ENCODE measurements around the gene TMEM186. TPM values are rescaled to one million over a fixed set of nuclear protein-coding genes. Genes with fewer than 3 reads are reported as not detected.
"Not testable (repeated sequence)": the region's sequence is repeated elsewhere in the genome, so short reads cannot be mapped to it uniquely, and the experiment has no call there.

The TMEM186 gene
- total RNA-seq: 10 to 100 TPM; 14.0 to 16.1 TPM

GRCh38 chr16:8797364-8798173 is at the start of gene TMEM186, which contains the start of gene PMM2:
TSS of gene TMEM186 (minus strand) at chr16:8797639. CDS start at chr16:8797614, 25 bp downstream.
TSS of gene PMM2 (plus strand) at chr16:8797839. CDS start at chr16:8797883, 44 bp downstream.
- H3K36me3 Mint-ChIP-seq: peaks cover 20% of the 10 kb centered on the region
- CTCF ChIA-PET: interaction anchor here (0.8 to 3.1 kb wide), 6 partner anchors 12 to 83 kb away, joined by 3 to 10 read pairs (median 4); partner anchors contain the start of gene CARHSP1
- H3K27ac Mint-ChIP-seq: peak within 1 kb of the TSS; percentile 91
- peak within 1 kb of the TSS; percentile 91 for H3K4me3 Mint-ChIP-seq
- H3K9me3 Mint-ChIP-seq (ENCODE audit: low read depth): no peaks in the 10 kb centered on the region
- H3K27me3 Mint-ChIP-seq: no peaks in the 10 kb centered on the region
- peaks cover 44% of the 10 kb centered on the region for H3K4me1 Mint-ChIP-seq
- DNase-seq (peak; percentile 98), ATAC-seq (peak; percentile 92)

- Mint-ChIP-seq H3K36me3 (peaks cover 20% of the 10 kb centered on the region), H3K27ac (no peak overlapping the region), H3K4me3 (no peak overlapping the region), H3K4me1 (peaks cover 18% of the 10 kb centered on the region), H3K9me3 (ENCODE audit: low read depth) (no peaks in the 10 kb centered on the region), H3K27me3 (no peaks in the 10 kb centered on the region)
- no peak for DNase-seq
- no peak for ATAC-seq
- CTCF ChIA-PET: no interaction called here
Observed at GRCh38 chr16:8847145-8847544, 49.7 kb upstream of the TMEM186 start.

DNA sequence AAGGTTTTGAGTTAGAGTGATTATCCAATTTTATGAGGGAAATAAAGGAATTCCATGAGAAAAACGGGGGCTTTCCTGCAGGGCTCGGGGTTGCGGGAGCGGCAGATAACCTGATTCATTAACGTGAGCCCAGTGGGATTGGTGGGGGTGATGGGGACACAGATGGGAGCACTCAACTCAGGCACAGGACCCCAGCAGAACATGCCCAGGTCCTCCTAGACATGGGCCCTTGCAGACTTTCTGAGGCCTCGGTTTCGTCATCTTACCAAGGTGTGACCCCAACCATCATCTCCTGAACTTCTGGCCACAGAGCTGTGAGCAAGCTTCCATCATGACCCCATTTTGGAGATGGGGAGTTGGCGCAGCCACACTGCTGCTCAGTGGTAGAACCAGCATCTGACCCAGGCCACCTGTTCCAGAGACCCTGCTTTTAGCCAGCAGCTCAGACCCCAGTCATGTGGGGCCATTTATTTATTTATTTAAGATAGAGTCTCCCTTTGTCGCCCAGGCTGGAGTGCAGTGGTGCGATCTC is 49.0 kb upstream of the TMEM186 start:
- CTCF ChIA-PET: no interaction called here
- no peaks in the 10 kb centered on the region for H3K27me3 Mint-ChIP-seq
- peaks cover 15% of the 10 kb centered on the region for H3K4me1 Mint-ChIP-seq
- no peak overlapping the region for H3K27ac Mint-ChIP-seq
- no peak overlapping the region for H3K4me3 Mint-ChIP-seq
- H3K9me3 Mint-ChIP-seq (ENCODE audit: low read depth): no peaks in the 10 kb centered on the region
- no peak for ATAC-seq
- no peak for DNase-seq
- H3K36me3 Mint-ChIP-seq: peaks cover 19% of the 10 kb centered on the region

- peaks cover 16% of the 10 kb centered on the region for H3K36me3 Mint-ChIP-seq
- H3K4me1 Mint-ChIP-seq: peaks cover 12% of the 10 kb centered on the region
- CTCF ChIA-PET: interaction anchor here (0.7 kb wide), 1 partner anchor 54 kb away, joined by 3 read pairs; no protein-coding TSS in a partner anchor
- no peak overlapping the region for H3K27ac Mint-ChIP-seq
- no peaks in the 10 kb centered on the region for H3K9me3 Mint-ChIP-seq (ENCODE audit: low read depth)
- no peaks in the 10 kb centered on the region for H3K27me3 Mint-ChIP-seq
- ATAC-seq: no peak
- DNase-seq: no peak
- no peak overlapping the region for H3K4me3 Mint-ChIP-seq
Observed at GRCh38 chr16:8845699-8846298, 48.4 kb upstream of the TMEM186 start.

DNA sequence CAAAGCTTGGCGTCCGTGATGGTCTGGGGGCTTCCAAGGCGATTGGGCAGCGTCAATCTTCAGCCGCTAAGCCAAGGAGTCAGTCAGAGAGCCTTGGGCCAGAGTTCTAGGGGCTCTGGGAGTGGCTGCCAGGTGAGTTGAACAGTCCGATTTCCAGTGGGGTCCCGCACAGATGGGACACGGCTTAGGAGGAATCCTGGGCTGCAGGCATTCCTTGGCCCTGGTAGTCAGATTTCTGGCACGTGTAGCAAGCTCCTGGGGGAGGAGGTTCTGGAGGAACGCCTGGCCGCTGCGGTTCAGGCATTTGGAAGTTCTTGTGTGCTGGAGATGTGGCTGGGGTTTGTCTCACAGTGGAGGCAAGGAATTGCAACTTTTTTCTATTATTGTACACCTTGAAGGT is 45.9 kb upstream of the TMEM186 start:
- DNase-seq; H3K4me3 Mint-ChIP-seq; ATAC-seq; CTCF ChIA-PET; H3K36me3 Mint-ChIP-seq; H3K4me1 Mint-ChIP-seq; H3K27me3 Mint-ChIP-seq; H3K27ac Mint-ChIP-seq; H3K9me3 Mint-ChIP-seq (ENCODE audit: low read depth): not testable (repeated sequence)

- H3K4me1 Mint-ChIP-seq; H3K9me3 Mint-ChIP-seq (ENCODE audit: low read depth); H3K36me3 Mint-ChIP-seq; DNase-seq; H3K4me3 Mint-ChIP-seq; H3K27ac Mint-ChIP-seq; H3K27me3 Mint-ChIP-seq; ATAC-seq; CTCF ChIA-PET: not testable (repeated sequence)
Observed at GRCh38 chr16:8842016-8842415, 44.6 kb upstream of the TMEM186 start.

- H3K9me3 Mint-ChIP-seq (ENCODE audit: low read depth); CTCF ChIA-PET; ATAC-seq; H3K4me1 Mint-ChIP-seq; H3K27me3 Mint-ChIP-seq; DNase-seq; H3K36me3 Mint-ChIP-seq; H3K27ac Mint-ChIP-seq; H3K4me3 Mint-ChIP-seq: not testable (repeated sequence)
Observed at GRCh38 chr16:8837594-8837993, 40.2 kb upstream of the TMEM186 start.

GRCh38 chr16:8836797-8837196 is 39.4 kb upstream of the TMEM186 start:
- H3K9me3 Mint-ChIP-seq (ENCODE audit: low read depth); H3K4me3 Mint-ChIP-seq; CTCF ChIA-PET; H3K27ac Mint-ChIP-seq; DNase-seq; H3K36me3 Mint-ChIP-seq; ATAC-seq; H3K27me3 Mint-ChIP-seq; H3K4me1 Mint-ChIP-seq: not testable (repeated sequence)

DNA sequence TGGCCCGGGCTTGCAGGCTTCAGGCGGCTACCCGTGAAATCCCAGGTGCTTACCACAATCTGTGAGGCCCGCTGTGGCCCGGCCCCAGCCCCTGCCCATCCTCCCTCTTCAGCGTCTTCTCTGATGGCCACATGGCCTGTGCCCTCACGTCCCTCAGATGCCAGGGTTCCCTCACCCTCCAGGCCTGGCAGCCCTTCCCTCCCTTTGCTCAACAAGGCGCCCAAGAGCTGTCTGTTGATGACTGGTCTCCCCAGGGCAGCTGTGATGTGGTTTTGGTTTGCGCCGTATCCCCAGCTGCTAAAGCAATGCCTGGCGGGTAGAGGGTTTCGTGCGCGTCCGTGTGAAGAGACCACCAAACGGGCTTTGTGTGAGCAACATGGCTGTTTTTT is 35.3 kb upstream of the TMEM186 start:
- Mint-ChIP-seq H3K27me3 (no peaks in the 10 kb centered on the region), H3K4me3 (no peak overlapping the region), H3K27ac (peak overlapping the region; percentile 20), H3K9me3 (ENCODE audit: low read depth) (no peaks in the 10 kb centered on the region), H3K36me3 (peaks cover 35% of the 10 kb centered on the region), H3K4me1 (peaks cover 11% of the 10 kb centered on the region)
- CTCF ChIA-PET: no interaction called here
- no peak for ATAC-seq
- DNase-seq: no peak

DNA sequence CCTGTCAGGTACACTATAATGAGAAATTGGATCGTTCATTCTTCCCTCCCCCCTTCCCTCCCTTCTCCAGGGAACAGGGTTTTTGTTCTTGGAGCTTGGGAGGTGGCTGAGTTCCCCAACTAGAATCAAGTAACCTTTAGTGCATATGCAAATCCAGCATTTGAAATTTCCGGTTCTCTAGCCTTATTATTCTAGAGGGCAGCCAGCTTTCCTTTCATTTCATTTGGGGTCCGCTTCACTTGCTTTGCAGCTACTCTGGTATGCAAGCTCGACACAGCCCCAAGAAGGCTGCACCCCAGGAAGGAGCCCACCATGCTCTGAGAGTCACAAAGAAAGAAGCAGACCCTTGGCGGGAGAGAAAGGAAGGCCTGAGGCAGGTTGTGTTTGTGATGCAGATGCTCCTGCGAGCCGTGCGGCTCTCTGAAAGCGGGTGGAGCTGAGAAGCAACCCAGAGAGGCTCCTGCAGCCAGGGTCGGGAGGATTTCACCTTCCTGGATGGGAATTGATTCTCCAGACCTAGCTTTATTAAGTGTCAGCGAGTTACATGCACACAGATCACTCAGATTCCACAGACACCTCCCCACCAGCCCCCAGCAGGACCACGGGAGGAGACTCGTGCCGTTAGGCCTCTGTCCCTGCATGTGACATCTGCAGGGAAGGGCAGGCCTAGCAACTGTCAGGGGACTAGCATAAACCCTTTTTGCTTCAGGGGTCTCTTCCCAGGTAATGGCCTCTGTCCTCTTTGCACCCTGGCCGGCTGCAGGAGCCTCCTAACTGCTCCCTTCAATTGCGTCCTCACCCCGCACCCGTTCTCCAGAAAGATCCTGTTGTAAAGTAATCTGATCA is 34.7 kb upstream of the TMEM186 start:
- no peak overlapping the region for H3K4me3 Mint-ChIP-seq
- no peak for ATAC-seq
- CTCF ChIA-PET: no interaction called here
- DNase-seq: no peak
- H3K27me3 Mint-ChIP-seq: no peaks in the 10 kb centered on the region
- peaks cover 11% of the 10 kb centered on the region for H3K4me1 Mint-ChIP-seq
- H3K9me3 Mint-ChIP-seq (ENCODE audit: low read depth): no peaks in the 10 kb centered on the region
- H3K36me3 Mint-ChIP-seq: peaks cover 36% of the 10 kb centered on the region
- no peak overlapping the region for H3K27ac Mint-ChIP-seq

DNA sequence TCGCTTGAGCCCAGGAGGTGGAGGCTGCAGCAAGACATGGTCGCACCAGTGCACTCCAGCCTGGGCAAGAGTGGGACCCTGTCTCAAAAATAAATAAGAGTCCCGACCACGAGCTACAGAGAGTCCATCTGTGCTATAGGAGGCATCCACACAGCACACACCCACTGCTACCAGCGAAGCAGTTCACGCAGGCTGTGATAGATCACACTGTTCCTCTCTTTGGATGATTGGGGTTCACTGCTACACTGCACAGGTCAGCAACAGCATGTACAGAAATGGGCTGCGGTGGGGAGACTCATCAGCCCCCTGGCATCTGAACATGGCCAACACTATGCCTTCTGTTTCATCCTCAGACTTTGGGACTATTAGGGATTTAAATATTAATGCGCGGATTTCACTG is 34.0 kb upstream of the TMEM186 start:
- CTCF ChIA-PET: no interaction called here
- Mint-ChIP-seq H3K4me1 (peaks cover 11% of the 10 kb centered on the region), H3K27ac (no peak overlapping the region), H3K9me3 (ENCODE audit: low read depth) (no peaks in the 10 kb centered on the region), H3K36me3 (peaks cover 37% of the 10 kb centered on the region), H3K4me3 (no peak overlapping the region), H3K27me3 (no peaks in the 10 kb centered on the region)
- DNase-seq (no peak), ATAC-seq (no peak)

GRCh38 chr16:8828541-8829165 is 31.2 kb upstream of the TMEM186 start:
- ATAC-seq (no peak), DNase-seq (no peak)
- Mint-ChIP-seq H3K4me1 (peaks cover 11% of the 10 kb centered on the region), H3K36me3 (peaks cover 45% of the 10 kb centered on the region), H3K4me3 (no peak overlapping the region), H3K27ac (no peak overlapping the region), H3K27me3 (no peaks in the 10 kb centered on the region), H3K9me3 (ENCODE audit: low read depth) (no peaks in the 10 kb centered on the region)
- CTCF ChIA-PET: interaction anchor here (1.0 kb wide), 1 partner anchor 19 kb away, joined by 3 read pairs; no protein-coding TSS in a partner anchor
